ENCODE results near the gene CLEC17A. TPM values are rescaled to one million over a fixed set of nuclear protein-coding genes. Genes with fewer than 3 reads are reported as not detected.
"Not testable (repeated sequence)": the region's sequence is repeated elsewhere in the genome, so short reads cannot be mapped to it uniquely, and the experiment has no call there.

CLEC17A gene
- total and polyA plus RNA-seq, 8 donors = 0.10 to 0.33 (median 0.14) TPM; not detected in 2

- TF ChIP-seq CTCF (IDR thresholded peaks at IDR 0.05) = no peak
- peak in 1 of 4 donors; percentile 25 for DNase-seq
- intact Hi-C loops (cut with DNase I) = loop anchor here in 1 of 2 donors (10.0 kb wide), 1 partner anchor 117 kb away; the partner anchor contains the start of gene ZNF333
These were observed 4.9 kb upstream of the CLEC17A start for GRCh38 chr19:14577885-14578427.

GRCh38 chr19:14580623-14581237 is 2.2 kb upstream of the CLEC17A start:
- H3K9me3 ChIP-seq = no peaks in the 10 kb centered on the region
- H3K27me3 ChIP-seq = no peaks in the 10 kb centered on the region
- H3K4me1 ChIP-seq = no peaks in the 10 kb centered on the region
- no peaks in the 10 kb centered on the region for H3K36me3 ChIP-seq
- DNase-seq (peak in 1 of 4 donors; percentile 8), ATAC-seq (no peak)
- intact Hi-C loops (cut with DNase I) = no loop called here
- no peak overlapping the region for H3K4me3 ChIP-seq
- TF ChIP-seq CTCF (IDR thresholded peaks at IDR 0.05) = no peak
- H3K27ac ChIP-seq = no peak overlapping the region

More at GRCh38 chr19:14577885-14578427, 4.9 kb upstream of the CLEC17A start:
- no peak for ATAC-seq
- H3K9me3 ChIP-seq = no peaks in the 10 kb centered on the region
- no peak overlapping the region for H3K27ac ChIP-seq
- H3K36me3 ChIP-seq = no peaks in the 10 kb centered on the region
- H3K27me3 ChIP-seq = no peaks in the 10 kb centered on the region
- peaks cover 6 to 10% of the 10 kb centered on the region in 2 donors for H3K4me1 ChIP-seq
- H3K4me3 ChIP-seq = no peak overlapping the region

- H3K4me3 ChIP-seq; H3K27ac ChIP-seq; ATAC-seq; H3K9me3 ChIP-seq; DNase-seq; H3K27me3 ChIP-seq; H3K4me1 ChIP-seq; H3K36me3 ChIP-seq; intact Hi-C loops (cut with DNase I): not testable (repeated sequence)
These were observed 1.5 kb downstream of the CLEC17A start for GRCh38 chr19:14584372-14584771.

GRCh38 chr19:14585187-14585586 is 2.3 kb downstream of the CLEC17A start:
- DNase-seq; H3K27ac ChIP-seq; H3K27me3 ChIP-seq; H3K9me3 ChIP-seq; H3K4me1 ChIP-seq; H3K36me3 ChIP-seq; intact Hi-C loops (cut with DNase I); H3K4me3 ChIP-seq: not testable (repeated sequence)
- peak; percentile 53 for ATAC-seq

- H3K27me3 ChIP-seq; H3K4me3 ChIP-seq; H3K9me3 ChIP-seq; H3K4me1 ChIP-seq; H3K27ac ChIP-seq; ATAC-seq; intact Hi-C loops (cut with DNase I); DNase-seq; H3K36me3 ChIP-seq: not testable (repeated sequence)
These were observed 6.5 kb downstream of the CLEC17A start for GRCh38 chr19:14589433-14589832.

- H3K4me1 ChIP-seq = no peaks in the 10 kb centered on the region
- ATAC-seq (no peak), DNase-seq (no peak)
- H3K27me3 ChIP-seq = peaks cover 0 to 4% of the 10 kb centered on the region in 2 donors
- H3K36me3 ChIP-seq = no peaks in the 10 kb centered on the region
- no peak for TF ChIP-seq CTCF (IDR thresholded peaks at IDR 0.05)
- intact Hi-C loops (cut with DNase I) = no loop called here
- H3K9me3 ChIP-seq = no peaks in the 10 kb centered on the region
- no peak overlapping the region for H3K27ac ChIP-seq
- H3K4me3 ChIP-seq = no peak overlapping the region
These were observed 12.7 kb downstream of the CLEC17A start for GRCh38 chr19:14595558-14595957.

Measured in left lung (tissue), 10 donors.